ENCODE measurements around the gene TUT4. TPM values are rescaled to one million over a fixed set of nuclear protein-coding genes. Genes with fewer than 3 reads are reported as not detected.
"Not testable (repeated sequence)": the region's sequence is repeated elsewhere in the genome, so short reads cannot be mapped to it uniquely, and the experiment has no call there.

TUT4 gene
- 27.5 and 29.4 TPM in 2 replicates for total RNA-seq (2014; rRNA removed; shearing (Covaris generic))
- 23.9 and 32.4 TPM in 2 replicates for polyA plus RNA-seq (2014; cell fraction: nucleus; rRNA removed)

DNA sequence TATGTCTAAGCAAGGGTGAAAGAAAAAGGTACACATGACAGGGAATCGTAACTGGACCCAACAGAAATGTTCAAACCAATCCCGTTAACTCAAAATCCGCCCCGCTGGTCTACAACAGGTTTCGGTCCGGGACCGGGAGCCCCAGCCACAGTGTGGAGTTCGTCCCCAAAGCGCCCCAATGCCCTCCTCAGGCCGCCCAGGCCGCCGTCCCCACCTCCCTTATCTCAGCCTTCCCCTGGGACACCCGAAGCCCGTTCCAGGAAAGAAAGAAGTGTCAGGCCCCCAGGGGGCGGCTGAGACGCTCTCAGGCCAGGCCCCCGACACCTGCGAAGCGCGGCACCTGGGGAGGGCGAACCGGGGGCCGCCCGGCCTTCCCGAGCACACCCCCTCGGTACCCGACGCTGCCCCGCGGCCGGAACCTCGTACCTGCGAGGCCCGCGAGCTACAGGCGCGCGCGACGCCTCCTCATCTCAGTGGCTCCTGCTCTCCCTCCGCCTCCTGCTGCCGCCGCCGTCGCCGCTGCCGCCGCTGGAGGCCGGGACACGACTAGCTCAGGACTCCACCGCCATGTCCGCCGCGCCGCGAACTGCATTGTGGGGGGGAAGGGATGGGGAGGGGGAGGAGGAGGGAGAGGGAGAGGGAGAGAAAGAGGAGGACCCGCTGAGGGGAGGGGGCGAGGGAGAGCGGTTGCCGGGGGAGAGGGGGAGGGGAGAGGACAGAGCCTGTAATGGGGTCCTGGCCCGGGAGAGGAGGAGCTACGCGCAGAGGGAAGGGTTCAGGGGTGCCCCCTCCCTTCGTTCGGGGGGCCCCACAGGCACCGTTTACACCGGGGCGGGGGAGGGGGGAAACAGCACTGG lies at the start of gene TUT4:
Gene TUT4, minus strand, starts transcription at position 588 of the 857 bp plus-strand sequence. CDS start 26,812 bp downstream, outside the sequence.
- DNase-seq (ENCODE audit: extremely low read depth, low read depth), result peak; percentile 58

GRCh38 chr1:52601991-52602855 lies 49.3 kb upstream of the TUT4 start, which contains the start of gene GPX7:
GPX7 (plus strand) TSS chr1:52602371; CDS start chr1:52602410, 39 bp downstream.
- no peak for DNase-seq (ENCODE audit: extremely low read depth, low read depth)

- no peak for DNase-seq (ENCODE audit: extremely low read depth, low read depth)
These were observed 48.6 kb upstream of the TUT4 start for GRCh38 chr1:52601519-52601918.

DNA sequence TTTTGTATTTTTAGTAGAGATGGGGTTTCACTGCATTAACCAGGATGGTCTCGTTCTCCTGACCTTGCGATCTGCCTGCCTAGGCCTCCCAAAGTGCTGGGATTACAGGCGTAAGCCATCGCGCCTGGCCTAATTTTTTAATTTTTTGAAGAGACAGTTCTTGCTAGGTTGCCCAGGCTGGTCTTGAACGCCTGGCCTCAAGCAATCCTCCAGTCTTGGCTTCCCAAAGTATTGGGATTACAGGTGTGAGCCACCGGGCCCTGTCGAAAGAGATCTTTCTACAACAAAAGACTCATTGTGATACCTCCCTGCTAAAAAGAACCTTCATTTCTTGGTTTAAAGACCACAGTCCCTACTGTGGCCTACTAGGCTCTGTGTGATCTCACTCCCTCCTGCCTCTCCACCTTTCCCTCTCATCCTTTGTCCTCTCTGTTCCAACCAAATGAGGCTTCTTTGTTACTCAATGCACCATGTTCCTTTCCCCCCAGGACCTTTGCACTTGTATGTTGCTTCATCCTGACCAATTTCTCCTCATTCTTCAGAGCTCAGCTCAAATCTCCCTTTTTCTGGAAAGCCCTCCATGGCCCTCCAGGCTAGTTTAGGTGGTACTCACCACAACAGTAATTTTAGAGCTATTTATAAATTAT lies 47.8 kb upstream of the TUT4 start:
- no peak for DNase-seq (ENCODE audit: extremely low read depth, low read depth)

DNA sequence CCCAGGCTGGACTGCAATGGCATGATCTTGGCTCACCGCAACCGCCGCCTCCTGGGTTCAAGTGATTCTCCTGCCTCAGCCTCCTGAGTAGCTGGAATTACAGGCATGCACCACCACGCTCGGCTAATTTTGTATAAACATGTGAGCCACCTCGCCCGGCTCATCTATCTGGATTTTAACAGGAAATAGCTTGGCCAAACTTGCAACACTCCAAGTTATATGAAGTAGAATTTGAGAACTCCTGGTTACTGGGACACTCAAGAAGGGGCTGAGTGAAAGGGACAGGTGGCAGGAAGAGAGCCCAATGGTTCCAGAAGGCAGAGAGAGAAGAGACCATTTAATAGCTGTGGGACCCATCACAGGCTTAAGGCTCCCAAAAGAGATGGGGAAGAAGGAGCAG lies 46.3 kb upstream of the TUT4 start:
- DNase-seq (ENCODE audit: extremely low read depth, low read depth), result no peak

DNA sequence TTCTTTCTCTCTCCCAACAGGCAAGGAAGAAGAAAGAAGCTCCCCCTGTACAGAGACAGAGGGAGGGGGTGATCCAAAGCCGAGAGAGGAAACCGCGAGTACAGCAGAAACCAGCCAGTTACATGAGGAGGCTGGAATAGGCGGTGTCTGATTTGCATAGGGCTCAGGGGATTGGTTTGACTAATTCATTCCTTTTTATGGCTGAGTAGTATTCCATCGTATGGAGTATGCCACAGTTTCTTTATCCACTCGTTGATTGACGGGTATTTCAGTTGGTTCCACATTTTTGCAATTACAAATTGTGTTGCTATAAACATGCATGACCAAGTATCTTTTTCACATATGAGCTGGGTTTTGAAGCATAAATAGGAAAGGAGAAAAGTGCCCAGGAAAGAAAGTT lies 45.8 kb upstream of the TUT4 start:
- no peak for DNase-seq (ENCODE audit: extremely low read depth, low read depth)

- DNase-seq (ENCODE audit: extremely low read depth, low read depth), result no peak
These were observed 45.0 kb upstream of the TUT4 start for GRCh38 chr1:52597912-52598311.

DNA sequence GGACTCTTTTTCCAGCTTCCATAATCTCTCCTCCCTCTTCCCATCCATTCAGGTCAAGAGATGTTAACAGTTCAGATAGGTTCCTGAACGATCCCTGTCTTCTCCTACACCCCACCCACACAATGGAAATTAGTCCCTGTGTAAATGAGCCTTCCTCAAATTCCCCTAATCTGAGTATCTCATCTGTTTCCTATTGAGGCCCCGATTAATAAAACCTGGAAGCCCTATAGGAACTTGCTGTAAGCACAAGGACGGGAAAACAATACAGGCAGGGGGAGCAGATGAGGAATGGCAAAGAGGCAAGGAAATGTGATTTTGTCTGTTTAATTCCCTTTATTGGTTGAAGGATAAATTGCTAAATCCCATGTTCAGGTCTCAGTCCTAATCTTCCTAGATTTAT lies 42.2 kb upstream of the TUT4 start:
- DNase-seq (ENCODE audit: extremely low read depth, low read depth), result no peak

- no peak for DNase-seq (ENCODE audit: extremely low read depth, low read depth)
These were observed 40.6 kb upstream of the TUT4 start for GRCh38 chr1:52593495-52593894.

DNA sequence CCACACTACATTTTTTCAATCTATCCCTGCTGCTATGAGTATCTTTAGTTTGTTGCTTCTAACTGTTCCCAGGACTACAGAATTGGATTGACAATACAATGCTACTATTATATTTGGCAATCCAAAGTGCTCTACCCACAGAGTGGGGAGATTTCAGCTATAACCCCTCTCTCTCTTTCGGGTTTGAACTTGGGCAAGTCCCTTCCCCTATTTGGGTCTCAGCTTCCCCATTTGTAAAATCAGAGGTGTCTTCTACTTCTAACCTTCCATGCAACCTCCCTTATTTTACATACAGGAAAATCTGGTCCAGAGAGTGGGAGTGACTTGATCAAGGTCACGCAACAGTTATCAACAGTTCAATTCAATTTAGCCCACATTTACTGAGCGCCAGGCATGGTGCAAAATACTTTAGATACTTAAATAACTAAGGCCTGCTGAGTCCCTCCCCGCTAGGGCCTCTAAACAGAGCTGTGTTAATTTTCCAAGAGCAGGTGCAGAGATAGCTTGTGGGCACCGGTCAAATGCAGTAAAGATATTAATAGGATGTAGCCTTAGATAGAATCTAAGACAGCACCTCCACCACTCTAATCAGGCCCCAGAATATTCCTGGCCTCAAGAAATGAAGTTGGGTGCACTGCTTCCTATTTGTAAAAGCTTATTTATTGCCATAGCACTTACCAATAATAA lies 39.9 kb upstream of the TUT4 start:
- DNase-seq (ENCODE audit: extremely low read depth, low read depth), result no peak

DNA sequence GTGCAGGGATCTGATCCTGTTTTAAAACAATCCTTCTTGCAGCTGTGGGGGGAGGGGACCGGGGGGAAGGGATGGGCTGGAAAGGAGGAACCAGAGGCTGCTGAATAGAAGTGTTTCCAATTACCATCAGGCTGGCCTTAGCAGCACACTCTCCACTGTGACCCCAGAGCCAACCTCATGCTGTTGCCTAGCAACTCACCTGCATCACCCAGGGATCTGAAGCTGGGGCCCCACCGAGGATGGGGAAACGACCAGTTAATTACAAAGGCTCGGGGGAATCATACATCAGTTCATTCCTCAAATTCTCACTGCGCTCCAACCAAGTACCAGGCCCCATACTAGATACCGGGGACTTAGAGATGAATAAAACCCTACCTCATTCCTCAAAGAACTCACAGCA lies 37.4 kb upstream of the TUT4 start:
- DNase-seq (ENCODE audit: extremely low read depth, low read depth), result no peak

- DNase-seq (ENCODE audit: extremely low read depth, low read depth), result no peak
These were observed 35.6 kb upstream of the TUT4 start for GRCh38 chr1:52588535-52588934.

GRCh38 chr1:52588027-52588426 lies 35.1 kb upstream of the TUT4 start:
- no peak for DNase-seq (ENCODE audit: extremely low read depth, low read depth)

DNA sequence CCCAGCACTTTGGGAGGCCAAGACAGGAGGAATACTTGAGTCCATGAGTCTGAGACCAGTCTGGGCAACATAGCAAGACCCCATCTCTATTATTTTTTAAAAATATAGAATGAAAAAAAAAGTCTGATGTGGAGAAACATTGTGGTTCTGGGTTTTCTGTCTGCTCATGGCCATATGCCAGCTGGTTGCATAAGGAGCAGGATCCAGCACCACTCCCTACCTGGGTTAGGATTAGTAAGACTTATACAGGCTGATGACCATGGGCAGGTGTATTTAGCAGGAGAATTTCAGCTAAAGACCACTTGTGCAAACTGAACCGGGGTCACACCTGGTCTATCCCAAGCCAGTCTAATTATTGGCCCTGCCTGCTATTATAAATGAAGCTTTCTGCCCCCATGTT lies 32.6 kb upstream of the TUT4 start:
- no peak for DNase-seq (ENCODE audit: extremely low read depth, low read depth)

- no peak for DNase-seq (ENCODE audit: extremely low read depth, low read depth)
These were observed 29.3 kb upstream of the TUT4 start for GRCh38 chr1:52582116-52582696.

- DNase-seq (ENCODE audit: extremely low read depth, low read depth), result no peak
These were observed 27.4 kb upstream of the TUT4 start for GRCh38 chr1:52580283-52580682.

GRCh38 chr1:52579415-52579814 lies 26.5 kb upstream of the TUT4 start:
- no peak for DNase-seq (ENCODE audit: extremely low read depth, low read depth)

DNA sequence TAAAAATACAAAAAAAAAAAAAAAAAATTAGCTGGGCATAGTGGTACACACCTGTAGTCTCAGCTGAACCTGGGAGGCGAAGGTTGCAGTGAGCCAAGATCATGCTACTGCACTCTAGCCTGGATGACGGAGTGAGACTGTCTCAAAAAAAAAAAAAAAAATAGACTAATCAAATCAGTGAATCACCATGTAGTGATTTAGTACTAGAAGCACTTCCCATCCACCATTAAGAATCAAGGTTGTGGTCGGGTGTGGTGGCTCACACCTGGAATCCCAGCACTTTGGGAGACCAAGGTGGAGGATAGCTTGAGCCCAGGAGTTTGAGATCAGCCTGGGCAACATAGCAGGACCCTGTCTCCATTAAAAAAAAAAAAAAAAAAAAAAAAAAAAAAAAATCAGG lies 25.2 kb upstream of the TUT4 start:
- not testable (repeated sequence) for DNase-seq (ENCODE audit: extremely low read depth, low read depth)

- DNase-seq (ENCODE audit: extremely low read depth, low read depth), result no peak
These were observed 23.2 kb upstream of the TUT4 start for GRCh38 chr1:52576074-52576473.

DNA sequence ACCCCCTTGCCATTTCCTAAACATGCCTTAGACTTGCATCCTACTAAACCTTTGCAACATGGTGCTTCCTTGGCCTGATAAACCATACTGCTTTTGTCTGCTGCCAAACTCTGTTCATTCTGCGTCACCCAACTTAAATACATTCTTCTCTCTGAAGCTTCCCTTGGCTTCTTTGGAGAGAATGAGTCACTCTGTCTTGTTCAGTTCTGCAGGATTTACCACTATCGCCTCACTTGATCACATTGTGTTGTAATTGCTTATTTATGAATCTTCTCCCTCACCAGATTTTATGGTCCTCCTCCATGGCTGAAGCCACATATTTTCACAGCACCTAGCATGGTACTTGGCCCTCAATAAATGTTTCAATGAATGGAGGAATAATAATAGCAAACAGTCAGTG lies 21.7 kb upstream of the TUT4 start:
- DNase-seq (ENCODE audit: extremely low read depth, low read depth), result no peak
